ENCODE data around the gene RAP1GAP. TPM values are rescaled to one million over a fixed set of nuclear protein-coding genes. Genes with fewer than 3 reads are reported as not detected.

RAP1GAP gene
- total and polyA plus RNA-seq, 2 of the 13 experiments (the other 11 are each of a cell fraction or from before 2014, with no cell fraction given) = 11.9 to 37.5 TPM

DNA sequence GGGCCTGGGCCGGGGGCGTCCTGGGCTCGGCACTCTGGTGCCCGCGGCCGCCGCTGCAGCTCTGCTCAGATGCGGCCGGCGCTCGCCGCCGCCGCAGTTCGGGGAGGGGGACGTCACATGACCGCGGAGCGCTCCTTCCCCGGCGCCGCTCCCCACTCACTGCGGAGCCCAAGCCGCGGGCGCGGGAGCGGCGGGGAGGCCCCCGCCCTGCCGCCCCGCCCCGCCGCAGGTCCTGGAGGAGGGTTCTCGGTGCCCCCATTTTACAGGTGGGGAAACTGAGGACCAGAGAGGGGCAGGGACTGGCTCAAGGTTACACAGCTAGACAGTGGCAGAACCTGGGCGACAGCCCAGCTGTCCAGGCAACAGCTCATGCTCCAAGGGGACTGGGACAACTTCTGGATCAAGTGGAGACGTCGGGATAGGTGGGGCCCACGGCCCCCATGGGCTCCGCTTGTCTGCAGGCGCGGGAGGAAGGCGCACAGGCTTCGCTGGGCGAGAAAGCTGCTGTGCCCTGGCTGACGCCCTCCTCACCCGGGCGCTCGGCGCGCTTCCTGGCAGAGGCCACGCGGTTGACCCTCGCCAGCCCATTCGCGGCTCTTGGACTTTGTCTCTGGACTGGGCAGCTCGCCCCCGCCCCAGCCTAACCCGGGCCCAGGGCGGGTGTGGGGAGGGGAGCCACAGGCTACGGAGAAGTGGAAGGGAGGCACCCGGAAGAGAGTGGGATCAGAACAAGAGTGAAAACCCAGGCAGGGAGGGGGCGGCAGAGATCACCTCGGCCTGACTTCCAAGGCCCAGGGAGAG, at the start of gene RAP1GAP (continued):
- TF ChIP-seq ZNF589 (CRISPR knock-in tag; conservative IDR thresholded peaks at IDR 0.05) (no peak), ZFP62 (CRISPR knock-in tag; IDR thresholded peaks at IDR 0.05) (no peak), RAD21 (CRISPR knock-in tag; IDR thresholded peaks at IDR 0.05) (no peak), STAT5B (CRISPR knock-in tag; IDR thresholded peaks at IDR 0.05) (no peak; the same call in 1 of the 2 replicates), XRCC5 (optimal IDR thresholded peaks at IDR 0.05; ENCODE audit: low read length) (peak; percentile 60), SMC3 (IDR thresholded peaks at IDR 0.05; ENCODE audit: low read length) (no peak), ZNF263 (CRISPR knock-in tag; IDR thresholded peaks at IDR 0.05) (0 out of 2 replicates have a peak, but pooled peaks have one; percentile 49), USF2 (IDR thresholded peaks at IDR 0.05; ENCODE audit: low read depth, low read length) (no peak), USF2 (CRISPR knock-in tag; IDR thresholded peaks at IDR 0.05; ENCODE audit: borderline replicate concordance) (peak; percentile 55; the same call in 1 of the 2 replicates), MED1 (CRISPR knock-in tag; IDR thresholded peaks at IDR 0.05) (peak; percentile 85), TRIM24 (CRISPR knock-in tag; IDR thresholded peaks at IDR 0.05) (no peak), ZFP36 (IDR thresholded peaks at IDR 0.05; ENCODE audit: borderline replicate concordance, low read depth, low read length, partially characterized antibody) (no peak), HOXA9 (CRISPR knock-in tag; IDR thresholded peaks at IDR 0.05; ENCODE audit: borderline replicate concordance) (no peak), EED (CRISPR knock-in tag; IDR thresholded peaks at IDR 0.05) (no peak), ZNF724P (CRISPR knock-in tag; IDR thresholded peaks at IDR 0.05; ENCODE audit: borderline replicate concordance) (peak; percentile 62; the same call in 1 of the 2 replicates), LRRFIP1 (CRISPR knock-in tag; conservative IDR thresholded peaks at IDR 0.05) (no peak), MAX (IDR thresholded peaks at IDR 0.05) (peak; percentile 98), ZNF761 (CRISPR knock-in tag; conservative IDR thresholded peaks at IDR 0.05) (0 out of 2 replicates have a peak, but pooled peaks have one; percentile 27), ONECUT2 (CRISPR knock-in tag; IDR thresholded peaks at IDR 0.05) (no peak), KDM4B (CRISPR knock-in tag; IDR thresholded peaks at IDR 0.05) (peak; percentile 62), PRPF4 (IDR thresholded peaks at IDR 0.05; ENCODE audit: low read depth, low read length, poor library complexity, severe bottlenecking) (no peak)
- TF ChIP-seq, protein P1, sequence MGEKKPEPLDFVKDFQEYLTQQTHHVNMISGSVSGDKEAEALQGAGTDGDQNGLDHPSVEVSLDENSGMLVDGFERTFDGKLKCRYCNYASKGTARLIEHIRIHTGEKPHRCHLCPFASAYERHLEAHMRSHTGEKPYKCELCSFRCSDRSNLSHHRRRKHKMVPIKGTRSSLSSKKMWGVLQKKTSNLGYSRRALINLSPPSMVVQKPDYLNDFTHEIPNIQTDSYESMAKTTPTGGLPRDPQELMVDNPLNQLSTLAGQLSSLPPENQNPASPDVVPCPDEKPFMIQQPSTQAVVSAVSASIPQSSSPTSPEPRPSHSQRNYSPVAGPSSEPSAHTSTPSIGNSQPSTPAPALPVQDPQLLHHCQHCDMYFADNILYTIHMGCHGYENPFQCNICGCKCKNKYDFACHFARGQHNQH (CRISPR knock-in tag; IDR thresholded peaks at IDR 0.05) = peak; percentile 95
- TF ChIP-seq, protein P2, sequence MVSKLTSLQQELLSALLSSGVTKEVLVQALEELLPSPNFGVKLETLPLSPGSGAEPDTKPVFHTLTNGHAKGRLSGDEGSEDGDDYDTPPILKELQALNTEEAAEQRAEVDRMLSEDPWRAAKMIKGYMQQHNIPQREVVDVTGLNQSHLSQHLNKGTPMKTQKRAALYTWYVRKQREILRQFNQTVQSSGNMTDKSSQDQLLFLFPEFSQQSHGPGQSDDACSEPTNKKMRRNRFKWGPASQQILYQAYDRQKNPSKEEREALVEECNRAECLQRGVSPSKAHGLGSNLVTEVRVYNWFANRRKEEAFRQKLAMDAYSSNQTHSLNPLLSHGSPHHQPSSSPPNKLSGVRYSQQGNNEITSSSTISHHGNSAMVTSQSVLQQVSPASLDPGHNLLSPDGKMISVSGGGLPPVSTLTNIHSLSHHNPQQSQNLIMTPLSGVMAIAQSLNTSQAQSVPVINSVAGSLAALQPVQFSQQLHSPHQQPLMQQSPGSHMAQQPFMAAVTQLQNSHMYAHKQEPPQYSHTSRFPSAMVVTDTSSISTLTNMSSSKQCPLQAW (CRISPR knock-in tag; IDR thresholded peaks at IDR 0.05) = peak; percentile 97; the same call in 1 of the 2 replicates

Measured in HepG2 (cell line).